Mucosa of stomach (tissue), 1 donor: Measurements from ENCODE around the gene FRMPD2.

Experiments used
- H3K27me3 ChIP-seq: one replicate; pipeline ENCODE4 v1.7.0; 2013; ENCODE audit warnings: mild to moderate bottlenecking, low read length; ENCODE audit not compliant: control insufficient read depth, insufficient read depth
- H3K36me3 ChIP-seq: one replicate; pipeline ENCODE4 v1.7.0; 2013; ENCODE audit warnings: low read length; ENCODE audit not compliant: control insufficient read depth, insufficient read depth
- H3K4me1 ChIP-seq: one replicate; pipeline ENCODE4 v1.7.0; 2013; ENCODE audit warnings: mild to moderate bottlenecking, low read length; ENCODE audit not compliant: control insufficient read depth, insufficient read depth
- H3K4me3 ChIP-seq: one replicate; pipeline ENCODE4 v1.7.0; 2013; ENCODE audit warnings: low read length
- H3K9ac ChIP-seq: one replicate; pipeline ENCODE4 v1.7.0; 2013; ENCODE audit warnings: mild to moderate bottlenecking, low read length, moderate library complexity
- H3K9me3 ChIP-seq: one replicate; pipeline ENCODE4 v1.7.0; 2013; ENCODE audit warnings: mild to moderate bottlenecking, low read length, moderate library complexity; ENCODE audit not compliant: control insufficient read depth
- donor health status: Pancreatic carcinoma.

Gene FRMPD2

GRCh38 chr10:48266528-48266927, 8.0 kb downstream of the FRMPD2 start:
- no peaks in the 10 kb centered on the region for H3K36me3 ChIP-seq
- no peak overlapping the region for H3K9ac ChIP-seq
- no peak overlapping the region for H3K4me3 ChIP-seq
- no peaks in the 10 kb centered on the region for H3K4me1 ChIP-seq
- H3K27me3 ChIP-seq = no peaks in the 10 kb centered on the region
- H3K9me3 ChIP-seq = no peaks in the 10 kb centered on the region

GRCh38 chr10:48258105-48258504, 16.4 kb downstream of the FRMPD2 start:
- H3K4me3 ChIP-seq = no peak overlapping the region
- H3K4me1 ChIP-seq = no peaks in the 10 kb centered on the region
- H3K36me3 ChIP-seq = no peaks in the 10 kb centered on the region
- H3K9ac ChIP-seq = no peak overlapping the region
- no peaks in the 10 kb centered on the region for H3K9me3 ChIP-seq
- H3K27me3 ChIP-seq = no peaks in the 10 kb centered on the region

- no peaks in the 10 kb centered on the region for H3K36me3 ChIP-seq
- no peaks in the 10 kb centered on the region for H3K4me1 ChIP-seq
- H3K9me3 ChIP-seq = no peaks in the 10 kb centered on the region
- H3K9ac ChIP-seq = no peak overlapping the region
- no peak overlapping the region for H3K4me3 ChIP-seq
- H3K27me3 ChIP-seq = no peaks in the 10 kb centered on the region
Observed at GRCh38 chr10:48257407-48257961, 17.0 kb downstream of the FRMPD2 start.

GRCh38 chr10:48255722-48256121, 18.8 kb downstream of the FRMPD2 start:
- no peaks in the 10 kb centered on the region for H3K36me3 ChIP-seq
- no peak overlapping the region for H3K4me3 ChIP-seq
- H3K9ac ChIP-seq = no peak overlapping the region
- H3K4me1 ChIP-seq = peaks cover 8% of the 10 kb centered on the region
- no peaks in the 10 kb centered on the region for H3K27me3 ChIP-seq
- H3K9me3 ChIP-seq = no peaks in the 10 kb centered on the region

- Histone ChIP-seq H3K9me3 (no peaks in the 10 kb centered on the region), H3K9ac (no peak overlapping the region), H3K4me1 (peaks cover 8% of the 10 kb centered on the region), H3K36me3 (no peaks in the 10 kb centered on the region), H3K27me3 (no peaks in the 10 kb centered on the region), H3K4me3 (no peak overlapping the region)
Observed at GRCh38 chr10:48254750-48255512, 19.6 kb downstream of the FRMPD2 start.

GRCh38 chr10:48253970-48254657, 20.4 kb downstream of the FRMPD2 start:
- H3K9ac ChIP-seq = no peak overlapping the region
- peaks cover 8% of the 10 kb centered on the region for H3K4me1 ChIP-seq
- no peaks in the 10 kb centered on the region for H3K27me3 ChIP-seq
- H3K9me3 ChIP-seq = no peaks in the 10 kb centered on the region
- no peak overlapping the region for H3K4me3 ChIP-seq
- H3K36me3 ChIP-seq = no peaks in the 10 kb centered on the region

GRCh38 chr10:48252354-48252650, 22.2 kb downstream of the FRMPD2 start:
- no peaks in the 10 kb centered on the region for H3K36me3 ChIP-seq
- peaks cover 8% of the 10 kb centered on the region for H3K4me1 ChIP-seq
- no peaks in the 10 kb centered on the region for H3K27me3 ChIP-seq
- H3K9me3 ChIP-seq = no peaks in the 10 kb centered on the region
- no peak overlapping the region for H3K9ac ChIP-seq
- H3K4me3 ChIP-seq = no peak overlapping the region

GRCh38 chr10:48251525-48252353, 22.8 kb downstream of the FRMPD2 start:
- no peak overlapping the region for H3K4me3 ChIP-seq
- peaks cover 8% of the 10 kb centered on the region for H3K4me1 ChIP-seq
- no peaks in the 10 kb centered on the region for H3K27me3 ChIP-seq
- H3K36me3 ChIP-seq = no peaks in the 10 kb centered on the region
- H3K9ac ChIP-seq = no peak overlapping the region
- H3K9me3 ChIP-seq = no peaks in the 10 kb centered on the region

GRCh38 chr10:48251152-48251524, 23.4 kb downstream of the FRMPD2 start:
- Histone ChIP-seq H3K9ac (no peak overlapping the region), H3K4me3 (no peak overlapping the region), H3K27me3 (no peaks in the 10 kb centered on the region), H3K4me1 (peaks cover 8% of the 10 kb centered on the region), H3K9me3 (no peaks in the 10 kb centered on the region), H3K36me3 (no peaks in the 10 kb centered on the region)

GRCh38 chr10:48249763-48250351, 24.6 kb downstream of the FRMPD2 start:
- Histone ChIP-seq H3K9me3 (no peaks in the 10 kb centered on the region), H3K9ac (no peak overlapping the region), H3K4me1 (peaks cover 8% of the 10 kb centered on the region), H3K4me3 (no peak overlapping the region), H3K36me3 (no peaks in the 10 kb centered on the region), H3K27me3 (no peaks in the 10 kb centered on the region)

- Histone ChIP-seq H3K27me3 (no peaks in the 10 kb centered on the region), H3K4me1 (peaks cover 8% of the 10 kb centered on the region), H3K4me3 (no peak overlapping the region), H3K36me3 (no peaks in the 10 kb centered on the region), H3K9me3 (no peaks in the 10 kb centered on the region), H3K9ac (no peak overlapping the region)
Observed at GRCh38 chr10:48249004-48249762, 25.3 kb downstream of the FRMPD2 start.
